Loucy (cell line): Measurements from ENCODE around the gene HOXA7.

Source experiments
- H2AFZ ChIP-seq: fragments of 200-600 bp; sonication (generic); 2 replicates; pipeline ENCODE4 v1.6.0; 2016; ENCODE audit warnings: antibody characterized with exemption, mild to moderate bottlenecking, low read length, moderate library complexity
- H3F3A ChIP-seq: fragments of 200-600 bp; 2 replicates; pipeline ENCODE4 v1.6.0; 2016; ENCODE audit warnings: antibody characterized with exemption, low read depth, mild to moderate bottlenecking
- H3K27me3 ChIP-seq: fragments of 200-600 bp; sonication (generic); 2 replicates; pipeline ENCODE4 v1.6.1; 2014; ENCODE audit warnings: low read length, mild to moderate bottlenecking; ENCODE audit not compliant: insufficient read depth, poor library complexity, severe bottlenecking
- H3K36me3 ChIP-seq: fragments of 200-600 bp; sonication (generic); 2 replicates; pipeline ENCODE4 v1.6.1; 2016; ENCODE audit warnings: low read length; ENCODE audit not compliant: insufficient read depth
- H3K4me1 ChIP-seq: fragments of 200-600 bp; sonication (generic); 2 replicates; pipeline ENCODE4 v1.5.1; 2014; ENCODE audit warnings: low read length, mild to moderate bottlenecking; ENCODE audit not compliant: insufficient read depth, poor library complexity, severe bottlenecking
- H3K4me2 ChIP-seq: fragments of 200-600 bp; sonication (generic); 2 replicates; pipeline ENCODE4 v1.6.0; 2014; ENCODE audit warnings: antibody characterized with exemption, low read length, low read depth, mild to moderate bottlenecking; ENCODE audit not compliant: poor library complexity, severe bottlenecking
- H3K4me3 ChIP-seq: fragments of 200-600 bp; sonication (generic); 2 replicates; pipeline ENCODE4 v1.5.1; 2014; ENCODE audit warnings: low read length, mild to moderate bottlenecking, mixed read lengths; ENCODE audit not compliant: poor library complexity, severe bottlenecking
- H3K79me2 ChIP-seq: fragments of 200-600 bp; sonication (generic); 2 replicates; pipeline ENCODE4 v1.6.1; 2014; ENCODE audit warnings: low read length; ENCODE audit not compliant: insufficient read depth
- H3K9ac ChIP-seq: fragments of 200-600 bp; sonication (generic); 2 replicates; pipeline ENCODE4 v1.6.0; 2014; ENCODE audit warnings: mild to moderate bottlenecking, low read depth, low read length, moderate library complexity; ENCODE audit not compliant: poor library complexity, severe bottlenecking
- H3K9me2 ChIP-seq: fragments of 200-600 bp; sonication (generic); replicated peaks from 2 replicates; pipeline ENCODE4 v1.6.1; 2016; ENCODE audit warnings: low read depth, low read length, mixed read lengths
- H3K9me3 ChIP-seq: fragments of 200-600 bp; sonication (generic); 2 replicates; pipeline ENCODE4 v1.6.1; 2014; ENCODE audit warnings: mild to moderate bottlenecking, antibody characterized with exemption, low read length, low read depth; ENCODE audit not compliant: insufficient read depth
- H4K20me1 ChIP-seq: fragments of 200-600 bp; sonication (generic); 2 replicates; pipeline ENCODE4 v1.6.0; 2014; ENCODE audit warnings: antibody characterized with exemption, low read length, mild to moderate bottlenecking; ENCODE audit not compliant: insufficient read depth, poor library complexity, severe bottlenecking
- EZH2phosphoT487 ChIP-seq: fragments of 200-600 bp; IDR thresholded peaks from 2 replicates; pipeline ENCODE4 v1.6.1; 2018; ENCODE audit warnings: antibody characterized with exemption, mild to moderate bottlenecking, moderate library complexity, borderline replicate concordance
- TF ChIP-seq, protein P1 (sequence below): fragments of 200-600 bp; sonication (generic); conservative IDR thresholded peaks from 2 replicates; pipeline ENCODE4 v1.5.1; 2014; ENCODE audit warnings: mild to moderate bottlenecking, antibody characterized with exemption, low read length

Gene HOXA7

DNA sequence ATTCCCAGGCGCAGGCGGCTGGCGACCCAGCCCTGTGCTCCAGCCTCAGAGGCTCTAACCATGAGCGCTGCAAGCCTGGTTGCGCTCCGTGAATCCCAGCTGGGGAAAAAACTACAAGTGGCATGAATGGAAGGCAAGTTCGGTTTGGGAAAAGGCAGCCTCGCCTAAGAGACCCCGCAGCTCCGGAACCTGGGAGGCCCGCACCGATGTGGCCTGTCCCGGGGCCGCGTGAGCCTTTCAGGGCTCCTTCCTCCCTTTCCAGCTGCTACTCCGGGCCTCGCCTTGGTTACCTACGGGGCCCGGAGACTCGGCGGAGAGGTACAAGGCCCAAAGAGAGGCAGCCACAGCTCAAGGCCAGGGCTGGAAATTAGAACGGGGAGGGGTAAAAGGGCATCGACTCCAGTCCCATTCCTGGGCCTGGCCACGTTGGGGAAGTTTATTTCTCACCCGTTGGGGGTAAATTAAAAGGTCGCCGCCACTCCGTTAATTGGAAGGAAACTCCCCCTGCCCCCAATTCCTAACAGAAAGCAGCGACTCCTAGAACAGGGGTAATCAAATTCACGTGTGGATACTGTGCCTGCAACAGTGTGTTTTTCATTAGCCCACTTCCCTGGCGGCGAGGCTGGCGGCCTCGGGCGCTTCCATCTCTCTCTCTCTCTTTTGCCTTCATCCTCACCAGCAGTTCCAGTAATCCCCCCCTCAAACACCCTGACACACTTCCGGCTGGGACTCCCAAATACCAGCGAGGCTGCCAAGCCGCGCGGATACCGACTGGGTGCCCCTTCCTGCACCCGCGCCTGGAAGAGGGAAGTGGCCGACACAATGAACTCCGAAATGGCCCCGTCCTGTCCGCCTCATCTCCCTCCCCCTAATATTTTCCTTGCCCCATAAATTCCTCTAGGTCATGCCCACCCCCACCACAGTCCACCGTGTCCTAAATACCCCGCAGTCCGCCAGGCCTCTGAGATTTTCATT is 10.3 kb upstream of the HOXA7 start:
- TF ChIP-seq, protein P1, sequence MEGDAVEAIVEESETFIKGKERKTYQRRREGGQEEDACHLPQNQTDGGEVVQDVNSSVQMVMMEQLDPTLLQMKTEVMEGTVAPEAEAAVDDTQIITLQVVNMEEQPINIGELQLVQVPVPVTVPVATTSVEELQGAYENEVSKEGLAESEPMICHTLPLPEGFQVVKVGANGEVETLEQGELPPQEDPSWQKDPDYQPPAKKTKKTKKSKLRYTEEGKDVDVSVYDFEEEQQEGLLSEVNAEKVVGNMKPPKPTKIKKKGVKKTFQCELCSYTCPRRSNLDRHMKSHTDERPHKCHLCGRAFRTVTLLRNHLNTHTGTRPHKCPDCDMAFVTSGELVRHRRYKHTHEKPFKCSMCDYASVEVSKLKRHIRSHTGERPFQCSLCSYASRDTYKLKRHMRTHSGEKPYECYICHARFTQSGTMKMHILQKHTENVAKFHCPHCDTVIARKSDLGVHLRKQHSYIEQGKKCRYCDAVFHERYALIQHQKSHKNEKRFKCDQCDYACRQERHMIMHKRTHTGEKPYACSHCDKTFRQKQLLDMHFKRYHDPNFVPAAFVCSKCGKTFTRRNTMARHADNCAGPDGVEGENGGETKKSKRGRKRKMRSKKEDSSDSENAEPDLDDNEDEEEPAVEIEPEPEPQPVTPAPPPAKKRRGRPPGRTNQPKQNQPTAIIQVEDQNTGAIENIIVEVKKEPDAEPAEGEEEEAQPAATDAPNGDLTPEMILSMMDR: no peak
- TF ChIP-seq EZH2phosphoT487: no peak
- Histone ChIP-seq H4K20me1 (peaks cover 72% of the 10 kb centered on the region), H3K9ac (peak overlapping the region; percentile 99), H3K36me3 (peaks cover 62% of the 10 kb centered on the region), H3K9me2 (no peaks in the 10 kb centered on the region), H3K9me3 (no peaks in the 10 kb centered on the region), H3K27me3 (peaks cover 80% of the 10 kb centered on the region), H3F3A (peaks cover 16% of the 10 kb centered on the region; the same call in 1 of the 2 replicates), H3K4me2 (peak overlapping the region; percentile 98), H3K79me2 (peaks cover 96% of the 10 kb centered on the region), H2AFZ (no peak overlapping the region), H3K4me3 (peak overlapping the region; percentile 94), H3K4me1 (peaks cover 10% of the 10 kb centered on the region)

DNA sequence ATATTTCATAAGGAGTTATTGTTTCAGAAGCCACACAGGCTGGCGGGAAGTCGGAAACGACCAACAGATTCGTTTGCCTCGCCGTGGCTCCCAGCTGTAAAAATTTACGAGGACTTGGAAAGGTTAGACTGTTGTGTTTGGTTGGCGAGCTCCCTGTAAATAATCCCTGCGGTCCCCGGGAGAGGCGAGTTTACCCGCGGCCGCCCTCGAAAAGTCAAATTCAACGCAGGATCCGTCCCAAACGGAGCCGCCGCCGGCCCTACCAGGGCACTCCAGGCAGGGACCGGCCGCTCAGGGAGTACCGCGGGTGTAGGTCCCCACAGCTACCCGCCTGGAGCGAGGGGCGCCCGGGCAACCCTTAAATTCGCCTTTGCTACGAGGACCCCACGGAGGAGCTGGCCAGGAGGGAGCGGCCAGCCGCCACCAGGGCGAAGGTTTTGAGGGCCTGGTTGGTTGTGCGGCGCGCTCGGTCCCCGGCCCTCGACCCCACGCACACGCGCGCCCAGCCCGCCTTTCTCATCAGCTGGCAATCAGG is 9.6 kb upstream of the HOXA7 start:
- Histone ChIP-seq H3K36me3 (peaks cover 54% of the 10 kb centered on the region), H3K9ac (peak overlapping the region; percentile 99), H2AFZ (no peak overlapping the region), H3K9me3 (no peaks in the 10 kb centered on the region), H3K9me2 (no peaks in the 10 kb centered on the region), H3K27me3 (peaks cover 73% of the 10 kb centered on the region), H3K79me2 (peaks cover 96% of the 10 kb centered on the region), H4K20me1 (peaks cover 66% of the 10 kb centered on the region), H3K4me2 (peak overlapping the region; percentile 98), H3K4me3 (peak overlapping the region; percentile 94), H3K4me1 (peaks cover 10% of the 10 kb centered on the region), H3F3A (peaks cover 17% of the 10 kb centered on the region; the same call in 1 of the 2 replicates)
- no peak for TF ChIP-seq EZH2phosphoT487
- TF ChIP-seq, protein P1: no peak

DNA sequence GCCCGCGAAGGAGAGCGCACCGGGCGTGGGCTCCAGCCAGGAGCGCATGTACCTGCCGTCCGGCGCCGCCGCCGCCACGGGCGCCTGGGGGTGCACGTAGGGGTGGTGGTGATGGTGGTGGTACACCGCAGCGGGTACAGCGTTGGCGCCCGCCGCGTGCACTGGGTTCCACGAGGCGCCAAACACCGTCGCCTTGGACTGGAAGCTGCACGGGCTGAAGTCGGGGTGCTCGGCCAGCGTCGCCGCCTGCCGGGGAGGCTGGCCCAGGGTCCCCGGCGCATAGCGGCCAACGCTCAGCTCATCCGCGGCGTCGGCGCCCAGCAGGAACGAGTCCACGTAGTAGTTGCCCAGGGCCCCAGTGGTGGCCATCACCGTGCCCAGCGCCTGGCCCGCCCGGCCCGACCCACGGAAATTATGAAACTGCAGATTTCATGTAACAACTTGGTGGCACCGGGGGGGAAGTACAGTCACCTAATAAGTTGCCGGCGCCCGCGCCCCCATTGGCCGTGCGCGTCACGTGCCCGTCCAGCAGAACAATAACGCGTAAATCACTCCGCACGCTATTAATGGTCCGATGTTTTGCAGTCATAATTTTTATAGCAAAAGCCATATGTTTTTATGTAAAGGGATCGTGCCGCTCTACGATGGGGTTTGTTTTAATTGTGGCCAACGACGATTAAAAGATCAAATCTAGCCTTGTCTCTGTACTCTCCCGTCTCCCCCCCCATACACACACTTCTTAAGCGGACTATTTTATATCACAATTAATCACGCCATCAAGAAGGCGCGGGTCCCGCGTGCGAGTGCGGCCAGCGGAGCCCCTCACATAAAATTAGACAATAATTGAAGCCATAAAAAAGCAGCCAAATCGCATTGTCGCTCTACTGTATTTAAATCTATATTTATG is 8.9 kb upstream of the HOXA7 start, which contains the start of gene HOXA9:
Gene HOXA9 (minus strand): TSS at position 449 of the 907 bp plus-strand sequence. CDS start 80 bp downstream, at position 369.
- Histone ChIP-seq H3K27me3 (peaks cover 66% of the 10 kb centered on the region), H3K9me2 (no peaks in the 10 kb centered on the region), H3K4me2 (peak within 1 kb of the TSS; percentile 98), H4K20me1 (peaks cover 59% of the 10 kb centered on the region), H3F3A (peaks cover 15% of the 10 kb centered on the region; the same call in 1 of the 2 replicates), H2AFZ (no peak within 1 kb of the TSS), H3K4me3 (peak within 1 kb of the TSS; percentile 94), H3K36me3 (peaks cover 47% of the 10 kb centered on the region), H3K9me3 (no peaks in the 10 kb centered on the region), H3K79me2 (peaks cover 94% of the 10 kb centered on the region), H3K4me1 (peaks cover 10% of the 10 kb centered on the region), H3K9ac (peak within 1 kb of the TSS; percentile 99)
- TF ChIP-seq EZH2phosphoT487: no peak; the same call in none of the 2 replicates
- TF ChIP-seq, protein P1: no peak
